ENCODE measurements around the gene ABTB2.

DNA sequence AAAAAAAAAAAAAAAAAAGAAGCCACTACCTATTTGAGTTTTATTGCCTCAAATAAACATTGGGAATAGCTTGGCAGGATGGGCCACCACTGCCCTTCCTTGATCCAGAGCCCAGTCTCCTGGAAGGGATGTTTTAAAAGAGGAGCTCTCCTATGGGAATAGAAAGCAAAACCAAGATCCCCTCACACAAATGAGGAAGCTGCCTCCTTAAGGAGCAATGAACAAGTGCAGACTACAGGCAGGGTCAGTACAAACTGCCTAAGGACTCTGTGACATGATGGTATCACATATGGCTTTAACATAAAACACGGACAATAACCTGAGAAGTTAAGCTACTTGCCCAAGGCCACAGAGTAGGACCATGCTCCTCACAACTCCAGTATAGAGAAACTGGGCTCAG is 131.6 kb downstream of the ABTB2 start:
- TF ChIP-seq, protein P1, sequence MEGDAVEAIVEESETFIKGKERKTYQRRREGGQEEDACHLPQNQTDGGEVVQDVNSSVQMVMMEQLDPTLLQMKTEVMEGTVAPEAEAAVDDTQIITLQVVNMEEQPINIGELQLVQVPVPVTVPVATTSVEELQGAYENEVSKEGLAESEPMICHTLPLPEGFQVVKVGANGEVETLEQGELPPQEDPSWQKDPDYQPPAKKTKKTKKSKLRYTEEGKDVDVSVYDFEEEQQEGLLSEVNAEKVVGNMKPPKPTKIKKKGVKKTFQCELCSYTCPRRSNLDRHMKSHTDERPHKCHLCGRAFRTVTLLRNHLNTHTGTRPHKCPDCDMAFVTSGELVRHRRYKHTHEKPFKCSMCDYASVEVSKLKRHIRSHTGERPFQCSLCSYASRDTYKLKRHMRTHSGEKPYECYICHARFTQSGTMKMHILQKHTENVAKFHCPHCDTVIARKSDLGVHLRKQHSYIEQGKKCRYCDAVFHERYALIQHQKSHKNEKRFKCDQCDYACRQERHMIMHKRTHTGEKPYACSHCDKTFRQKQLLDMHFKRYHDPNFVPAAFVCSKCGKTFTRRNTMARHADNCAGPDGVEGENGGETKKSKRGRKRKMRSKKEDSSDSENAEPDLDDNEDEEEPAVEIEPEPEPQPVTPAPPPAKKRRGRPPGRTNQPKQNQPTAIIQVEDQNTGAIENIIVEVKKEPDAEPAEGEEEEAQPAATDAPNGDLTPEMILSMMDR (IDR thresholded peaks at IDR 0.05) = no peak
- no peak for TF ChIP-seq POLR2A (IDR thresholded peaks at IDR 0.05)

All from right lobe of liver (tissue), 4 donors.